Fibroblast of pulmonary artery (primary cell): ENCODE measurements around the gene ZNF727.
"Not testable (repeated sequence)": the region's sequence is repeated elsewhere in the genome, so short reads cannot be mapped to it uniquely, and the experiment has no call there.

Experiments used
- DNase-seq: peaks from one replicate; pipeline ENCODE4 v3.0.0-alpha.2; 2010; ENCODE audit warnings: low read depth
- H3K4me3 ChIP-seq: replicated peaks from 2 replicates; pipeline ENCODE4 v1.5.1; 2011; ENCODE audit warnings: low read depth, mild to moderate bottlenecking, control low read depth, low read length, moderate library complexity
- TF ChIP-seq, protein P1 (sequence below): IDR thresholded peaks from 2 replicates; pipeline ENCODE4 v1.5.1; 2011; ENCODE audit warnings: mild to moderate bottlenecking, control low read depth, low read length, inconsistent platforms; ENCODE audit errors: missing control alignments

ZNF727 gene

DNA sequence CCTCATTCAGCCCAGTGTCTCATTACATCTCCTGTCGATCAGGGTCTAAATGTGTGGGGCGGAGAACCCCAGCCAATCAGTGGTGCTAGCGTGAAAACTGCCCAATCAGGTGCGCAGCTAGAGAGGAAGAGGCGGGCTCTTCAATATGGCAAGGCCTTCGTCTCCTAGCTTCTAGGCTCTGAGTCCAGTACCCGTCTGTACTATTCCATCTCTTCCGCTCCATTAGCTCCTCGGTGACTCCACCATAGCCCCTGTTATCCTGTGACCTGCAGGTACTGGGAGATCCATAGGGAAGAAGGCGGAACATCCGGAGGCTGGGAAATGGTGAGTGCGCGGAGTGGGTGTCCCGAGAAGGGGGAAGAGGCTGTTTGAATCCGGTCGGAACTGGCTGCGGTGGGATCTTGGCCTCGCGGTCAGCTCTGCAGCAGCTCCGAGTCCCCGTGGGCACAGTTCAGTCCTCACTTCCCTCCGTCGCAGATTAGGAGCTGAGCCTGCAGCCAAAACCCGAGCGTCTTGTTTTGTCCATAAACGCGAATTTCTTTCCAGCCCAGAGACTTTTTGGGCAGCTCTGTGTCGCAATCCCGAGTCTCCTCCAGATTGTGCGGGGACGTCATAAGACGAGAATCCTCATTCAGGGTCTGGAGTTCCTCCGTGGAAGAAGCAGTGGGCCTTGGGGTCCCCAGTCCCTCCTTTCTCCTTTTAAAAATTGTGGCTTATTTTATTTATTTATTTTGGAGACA, at the start of gene ZNF727:
TSS of gene ZNF727 (plus strand) at position 134 of the 740 bp plus-strand sequence. CDS start at position 322, 188 bp downstream.
- TF ChIP-seq, protein P1, sequence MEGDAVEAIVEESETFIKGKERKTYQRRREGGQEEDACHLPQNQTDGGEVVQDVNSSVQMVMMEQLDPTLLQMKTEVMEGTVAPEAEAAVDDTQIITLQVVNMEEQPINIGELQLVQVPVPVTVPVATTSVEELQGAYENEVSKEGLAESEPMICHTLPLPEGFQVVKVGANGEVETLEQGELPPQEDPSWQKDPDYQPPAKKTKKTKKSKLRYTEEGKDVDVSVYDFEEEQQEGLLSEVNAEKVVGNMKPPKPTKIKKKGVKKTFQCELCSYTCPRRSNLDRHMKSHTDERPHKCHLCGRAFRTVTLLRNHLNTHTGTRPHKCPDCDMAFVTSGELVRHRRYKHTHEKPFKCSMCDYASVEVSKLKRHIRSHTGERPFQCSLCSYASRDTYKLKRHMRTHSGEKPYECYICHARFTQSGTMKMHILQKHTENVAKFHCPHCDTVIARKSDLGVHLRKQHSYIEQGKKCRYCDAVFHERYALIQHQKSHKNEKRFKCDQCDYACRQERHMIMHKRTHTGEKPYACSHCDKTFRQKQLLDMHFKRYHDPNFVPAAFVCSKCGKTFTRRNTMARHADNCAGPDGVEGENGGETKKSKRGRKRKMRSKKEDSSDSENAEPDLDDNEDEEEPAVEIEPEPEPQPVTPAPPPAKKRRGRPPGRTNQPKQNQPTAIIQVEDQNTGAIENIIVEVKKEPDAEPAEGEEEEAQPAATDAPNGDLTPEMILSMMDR: no peak
- H3K4me3 ChIP-seq: no peak within 1 kb of the TSS

DNA sequence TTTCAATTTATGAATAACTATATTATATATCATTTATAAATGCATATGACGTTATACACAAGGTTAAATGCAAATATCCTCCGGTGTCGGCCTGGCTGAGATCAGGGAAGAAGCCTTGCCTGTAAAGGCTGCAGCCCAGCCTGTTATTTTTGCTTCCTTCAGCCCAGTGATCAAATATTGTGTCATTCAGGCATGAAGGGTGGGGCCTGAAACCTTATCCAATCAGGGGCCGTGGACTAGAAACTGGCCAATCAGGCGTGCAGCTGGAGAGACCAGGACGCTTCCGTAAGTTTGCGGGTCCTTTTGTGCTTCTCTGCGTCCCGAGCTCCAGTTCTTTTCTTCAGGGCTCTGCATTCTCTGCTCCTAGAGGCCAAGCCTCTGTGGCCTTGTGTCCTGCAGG, 46.7 kb upstream of the ZNF727 start, which contains the start of gene ZNF722:
TSS of gene ZNF722 (plus strand) at position 301 of the 400 bp plus-strand sequence. CDS start 113 bp downstream, outside the sequence.
- TF ChIP-seq, protein P1: no peak
- H3K4me3 ChIP-seq: no peak within 1 kb of the TSS

More for the DNA sequence above, at the start of gene ZNF727:
- DNase-seq: no peak

GRCh38 chr7:64015496-64015895, 29.7 kb upstream of the ZNF727 start:
- not testable (repeated sequence) for H3K4me3 ChIP-seq, DNase-seq

More for the DNA sequence above, 46.7 kb upstream of the ZNF727 start, which contains the start of gene ZNF722:
- DNase-seq: no peak

GRCh38 chr7:64035388-64035787, 9.8 kb upstream of the ZNF727 start:
- H3K4me3 ChIP-seq: no peak overlapping the region
- TF ChIP-seq, protein P1: no peak
- no peak for DNase-seq

DNA sequence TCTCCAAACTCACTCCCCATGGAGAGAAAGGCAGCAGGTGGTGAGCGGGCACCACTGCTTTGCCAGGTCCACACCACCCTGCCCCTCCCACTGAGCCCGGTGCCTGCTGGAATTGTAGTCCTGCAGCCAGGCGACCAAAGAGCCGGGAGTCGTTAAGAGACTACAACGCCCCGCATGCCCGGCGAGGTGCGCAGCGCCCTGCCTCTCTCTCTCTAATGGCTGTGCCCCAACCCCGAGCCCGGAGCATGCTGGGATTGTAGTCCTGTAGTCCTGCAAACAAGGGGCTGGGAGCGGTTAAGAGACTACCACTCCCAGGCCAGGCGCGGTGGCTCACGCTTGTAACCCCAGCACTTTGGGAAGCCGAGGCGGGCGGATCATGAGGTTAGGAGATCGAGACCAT, 8.1 kb upstream of the ZNF727 start:
- TF ChIP-seq, protein P1: no peak
- DNase-seq: no peak
- no peak overlapping the region for H3K4me3 ChIP-seq

GRCh38 chr7:64046041-64046389, 781 bp downstream of the ZNF727 start:
- no peak for DNase-seq
- H3K4me3 ChIP-seq: no peak overlapping the region

GRCh38 chr7:64077837-64078698, 32.8 kb downstream of the ZNF727 start:
- H3K4me3 ChIP-seq, DNase-seq: not testable (repeated sequence)

More at GRCh38 chr7:64046041-64046389, 781 bp downstream of the ZNF727 start:
- TF ChIP-seq, protein P1: no peak
